ENCODE measurements around the gene TTC5. TPM values are rescaled to one million over a fixed set of nuclear protein-coding genes. Genes with fewer than 3 reads are reported as not detected.

TTC5 gene
- total RNA-seq, 1 experiment from 2014 or later = 15.9 TPM

DNA sequence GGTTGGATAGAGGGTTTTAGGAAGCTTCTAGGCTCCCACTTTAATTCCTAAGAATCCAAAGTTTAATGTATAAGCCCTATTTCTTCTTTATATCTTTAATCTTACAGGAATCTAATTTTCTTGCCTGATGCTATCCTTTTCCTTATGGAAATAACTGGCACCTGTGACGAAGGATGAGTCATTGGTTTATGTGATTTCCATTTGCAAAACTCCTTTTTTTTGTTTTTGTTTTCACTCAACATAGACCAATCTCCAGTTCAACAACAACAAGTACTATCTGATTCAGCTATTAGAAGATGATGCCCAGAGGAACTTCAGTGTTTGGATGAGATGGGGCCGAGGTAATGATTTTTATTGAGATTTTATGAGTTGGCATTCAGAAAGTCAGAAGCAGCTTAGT lies 44.5 kb upstream of the TTC5 start:
- H3K27ac Mint-ChIP-seq = no peak overlapping the region
- no peak for ATAC-seq
- H3K4me1 Mint-ChIP-seq = no peaks in the 10 kb centered on the region
- POLR2A ChIA-PET = no interaction called here
- TF ChIP-seq FOXK1 (CRISPR knock-in tag; IDR thresholded peaks at IDR 0.05) (no peak), ESRRA (CRISPR knock-in tag; IDR thresholded peaks at IDR 0.05; ENCODE audit: borderline replicate concordance) (no peak), RELA (CRISPR knock-in tag; IDR thresholded peaks at IDR 0.05; ENCODE audit: borderline replicate concordance) (no peak), ZNF317 (CRISPR knock-in tag; IDR thresholded peaks at IDR 0.05; ENCODE audit: borderline replicate concordance, low read depth) (no peak), ZNF263 (CRISPR knock-in tag; IDR thresholded peaks at IDR 0.05; ENCODE audit: low read depth) (no peak)
- TF ChIP-seq, protein P1, sequence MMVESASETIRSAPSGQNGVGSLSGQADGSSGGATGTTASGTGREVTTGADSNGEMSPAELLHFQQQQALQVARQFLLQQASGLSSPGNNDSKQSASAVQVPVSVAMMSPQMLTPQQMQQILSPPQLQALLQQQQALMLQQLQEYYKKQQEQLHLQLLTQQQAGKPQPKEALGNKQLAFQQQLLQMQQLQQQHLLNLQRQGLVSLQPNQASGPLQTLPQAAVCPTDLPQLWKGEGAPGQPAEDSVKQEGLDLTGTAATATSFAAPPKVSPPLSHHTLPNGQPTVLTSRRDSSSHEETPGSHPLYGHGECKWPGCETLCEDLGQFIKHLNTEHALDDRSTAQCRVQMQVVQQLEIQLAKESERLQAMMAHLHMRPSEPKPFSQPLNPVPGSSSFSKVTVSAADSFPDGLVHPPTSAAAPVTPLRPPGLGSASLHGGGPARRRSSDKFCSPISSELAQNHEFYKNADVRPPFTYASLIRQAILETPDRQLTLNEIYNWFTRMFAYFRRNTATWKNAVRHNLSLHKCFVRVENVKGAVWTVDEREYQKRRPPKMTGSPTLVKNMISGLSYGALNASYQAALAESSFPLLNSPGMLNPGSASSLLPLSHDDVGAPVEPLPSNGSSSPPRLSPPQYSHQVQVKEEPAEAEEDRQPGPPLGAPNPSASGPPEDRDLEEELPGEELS (CRISPR knock-in tag; IDR thresholded peaks at IDR 0.05) = no peak
- TF ChIP-seq, protein P2, sequence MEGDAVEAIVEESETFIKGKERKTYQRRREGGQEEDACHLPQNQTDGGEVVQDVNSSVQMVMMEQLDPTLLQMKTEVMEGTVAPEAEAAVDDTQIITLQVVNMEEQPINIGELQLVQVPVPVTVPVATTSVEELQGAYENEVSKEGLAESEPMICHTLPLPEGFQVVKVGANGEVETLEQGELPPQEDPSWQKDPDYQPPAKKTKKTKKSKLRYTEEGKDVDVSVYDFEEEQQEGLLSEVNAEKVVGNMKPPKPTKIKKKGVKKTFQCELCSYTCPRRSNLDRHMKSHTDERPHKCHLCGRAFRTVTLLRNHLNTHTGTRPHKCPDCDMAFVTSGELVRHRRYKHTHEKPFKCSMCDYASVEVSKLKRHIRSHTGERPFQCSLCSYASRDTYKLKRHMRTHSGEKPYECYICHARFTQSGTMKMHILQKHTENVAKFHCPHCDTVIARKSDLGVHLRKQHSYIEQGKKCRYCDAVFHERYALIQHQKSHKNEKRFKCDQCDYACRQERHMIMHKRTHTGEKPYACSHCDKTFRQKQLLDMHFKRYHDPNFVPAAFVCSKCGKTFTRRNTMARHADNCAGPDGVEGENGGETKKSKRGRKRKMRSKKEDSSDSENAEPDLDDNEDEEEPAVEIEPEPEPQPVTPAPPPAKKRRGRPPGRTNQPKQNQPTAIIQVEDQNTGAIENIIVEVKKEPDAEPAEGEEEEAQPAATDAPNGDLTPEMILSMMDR (IDR thresholded peaks at IDR 0.05) = no peak
- TF ChIP-seq, protein P3, sequence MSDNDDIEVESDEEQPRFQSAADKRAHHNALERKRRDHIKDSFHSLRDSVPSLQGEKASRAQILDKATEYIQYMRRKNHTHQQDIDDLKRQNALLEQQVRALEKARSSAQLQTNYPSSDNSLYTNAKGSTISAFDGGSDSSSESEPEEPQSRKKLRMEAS (CRISPR knock-in tag; IDR thresholded peaks at IDR 0.05) = no peak
- TF ChIP-seq, protein P4, sequence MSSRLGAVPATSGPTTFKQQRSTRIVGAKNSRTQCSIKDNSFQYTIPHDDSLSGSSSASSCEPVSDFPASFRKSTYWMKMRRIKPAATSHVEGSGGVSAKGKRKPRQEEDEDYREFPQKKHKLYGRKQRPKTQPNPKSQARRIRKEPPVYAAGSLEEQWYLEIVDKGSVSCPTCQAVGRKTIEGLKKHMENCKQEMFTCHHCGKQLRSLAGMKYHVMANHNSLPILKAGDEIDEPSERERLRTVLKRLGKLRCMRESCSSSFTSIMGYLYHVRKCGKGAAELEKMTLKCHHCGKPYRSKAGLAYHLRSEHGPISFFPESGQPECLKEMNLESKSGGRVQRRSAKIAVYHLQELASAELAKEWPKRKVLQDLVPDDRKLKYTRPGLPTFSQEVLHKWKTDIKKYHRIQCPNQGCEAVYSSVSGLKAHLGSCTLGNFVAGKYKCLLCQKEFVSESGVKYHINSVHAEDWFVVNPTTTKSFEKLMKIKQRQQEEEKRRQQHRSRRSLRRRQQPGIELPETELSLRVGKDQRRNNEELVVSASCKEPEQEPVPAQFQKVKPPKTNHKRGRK (CRISPR knock-in tag; IDR thresholded peaks at IDR 0.05; ENCODE audit: borderline replicate concordance) = no peak
- TF ChIP-seq, protein P5, sequence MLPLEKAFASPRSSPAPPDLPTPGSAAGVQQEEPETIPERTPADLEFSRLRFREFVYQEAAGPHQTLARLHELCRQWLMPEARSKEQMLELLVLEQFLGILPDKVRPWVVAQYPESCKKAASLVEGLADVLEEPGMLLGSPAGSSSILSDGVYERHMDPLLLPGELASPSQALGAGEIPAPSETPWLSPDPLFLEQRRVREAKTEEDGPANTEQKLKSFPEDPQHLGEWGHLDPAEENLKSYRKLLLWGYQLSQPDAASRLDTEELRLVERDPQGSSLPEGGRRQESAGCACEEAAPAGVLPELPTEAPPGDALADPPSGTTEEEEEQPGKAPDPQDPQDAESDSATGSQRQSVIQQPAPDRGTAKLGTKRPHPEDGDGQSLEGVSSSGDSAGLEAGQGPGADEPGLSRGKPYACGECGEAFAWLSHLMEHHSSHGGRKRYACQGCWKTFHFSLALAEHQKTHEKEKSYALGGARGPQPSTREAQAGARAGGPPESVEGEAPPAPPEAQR (CRISPR knock-in tag; IDR thresholded peaks at IDR 0.05) = no peak
- H3K4me3 Mint-ChIP-seq = no peak overlapping the region
- no peaks in the 10 kb centered on the region for H3K27me3 Mint-ChIP-seq (ENCODE audit: low read depth)
- no peak for DNase-seq (ENCODE audit: low spot score)
- H3K9me3 Mint-ChIP-seq = no peaks in the 10 kb centered on the region
- CTCF ChIA-PET = no interaction called here
- H3K36me3 Mint-ChIP-seq = peaks cover 75% of the 10 kb centered on the region

DNA sequence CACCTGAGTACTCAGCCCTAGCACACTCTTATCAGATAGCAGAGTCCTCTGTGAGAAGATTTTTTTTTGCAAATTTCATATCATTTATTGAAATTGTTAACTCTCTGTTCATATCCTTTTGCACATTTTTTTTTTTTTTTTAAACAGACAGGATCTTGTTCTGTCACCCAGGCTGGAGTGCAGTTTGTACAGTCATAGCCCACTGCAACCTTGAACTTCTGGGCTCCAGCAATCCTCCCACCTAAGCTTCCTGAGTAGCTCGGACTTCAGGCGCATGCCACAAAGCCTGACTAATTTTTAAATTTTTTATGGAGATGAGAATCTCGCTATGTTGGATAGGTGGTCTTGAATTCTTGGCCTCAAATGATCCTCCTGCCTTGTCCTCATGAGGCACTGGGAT lies 42.0 kb upstream of the TTC5 start:
- ChIA-PET CTCF (no interaction called here), POLR2A (no interaction called here)

More for the DNA sequence above, 42.0 kb upstream of the TTC5 start:
- ATAC-seq (no peak), DNase-seq (ENCODE audit: low spot score) (no peak)
- H3K9me3 Mint-ChIP-seq = no peaks in the 10 kb centered on the region
- TF ChIP-seq ZNF317 (CRISPR knock-in tag; IDR thresholded peaks at IDR 0.05; ENCODE audit: borderline replicate concordance, low read depth) (no peak), EMX1 (CRISPR knock-in tag; IDR thresholded peaks at IDR 0.05) (no peak), SMAD4 (CRISPR knock-in tag; IDR thresholded peaks at IDR 0.05) (no peak), GTF2I (CRISPR knock-in tag; conservative IDR thresholded peaks at IDR 0.05) (no peak), NR2C2 (CRISPR knock-in tag; IDR thresholded peaks at IDR 0.05) (no peak)
- TF ChIP-seq, protein P6, sequence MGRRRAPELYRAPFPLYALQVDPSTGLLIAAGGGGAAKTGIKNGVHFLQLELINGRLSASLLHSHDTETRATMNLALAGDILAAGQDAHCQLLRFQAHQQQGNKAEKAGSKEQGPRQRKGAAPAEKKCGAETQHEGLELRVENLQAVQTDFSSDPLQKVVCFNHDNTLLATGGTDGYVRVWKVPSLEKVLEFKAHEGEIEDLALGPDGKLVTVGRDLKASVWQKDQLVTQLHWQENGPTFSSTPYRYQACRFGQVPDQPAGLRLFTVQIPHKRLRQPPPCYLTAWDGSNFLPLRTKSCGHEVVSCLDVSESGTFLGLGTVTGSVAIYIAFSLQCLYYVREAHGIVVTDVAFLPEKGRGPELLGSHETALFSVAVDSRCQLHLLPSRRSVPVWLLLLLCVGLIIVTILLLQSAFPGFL (CRISPR knock-in tag; IDR thresholded peaks at IDR 0.05; ENCODE audit: borderline replicate concordance) = no peak
- TF ChIP-seq, protein P3 (CRISPR knock-in tag; IDR thresholded peaks at IDR 0.05) = no peak
- TF ChIP-seq, protein P7, sequence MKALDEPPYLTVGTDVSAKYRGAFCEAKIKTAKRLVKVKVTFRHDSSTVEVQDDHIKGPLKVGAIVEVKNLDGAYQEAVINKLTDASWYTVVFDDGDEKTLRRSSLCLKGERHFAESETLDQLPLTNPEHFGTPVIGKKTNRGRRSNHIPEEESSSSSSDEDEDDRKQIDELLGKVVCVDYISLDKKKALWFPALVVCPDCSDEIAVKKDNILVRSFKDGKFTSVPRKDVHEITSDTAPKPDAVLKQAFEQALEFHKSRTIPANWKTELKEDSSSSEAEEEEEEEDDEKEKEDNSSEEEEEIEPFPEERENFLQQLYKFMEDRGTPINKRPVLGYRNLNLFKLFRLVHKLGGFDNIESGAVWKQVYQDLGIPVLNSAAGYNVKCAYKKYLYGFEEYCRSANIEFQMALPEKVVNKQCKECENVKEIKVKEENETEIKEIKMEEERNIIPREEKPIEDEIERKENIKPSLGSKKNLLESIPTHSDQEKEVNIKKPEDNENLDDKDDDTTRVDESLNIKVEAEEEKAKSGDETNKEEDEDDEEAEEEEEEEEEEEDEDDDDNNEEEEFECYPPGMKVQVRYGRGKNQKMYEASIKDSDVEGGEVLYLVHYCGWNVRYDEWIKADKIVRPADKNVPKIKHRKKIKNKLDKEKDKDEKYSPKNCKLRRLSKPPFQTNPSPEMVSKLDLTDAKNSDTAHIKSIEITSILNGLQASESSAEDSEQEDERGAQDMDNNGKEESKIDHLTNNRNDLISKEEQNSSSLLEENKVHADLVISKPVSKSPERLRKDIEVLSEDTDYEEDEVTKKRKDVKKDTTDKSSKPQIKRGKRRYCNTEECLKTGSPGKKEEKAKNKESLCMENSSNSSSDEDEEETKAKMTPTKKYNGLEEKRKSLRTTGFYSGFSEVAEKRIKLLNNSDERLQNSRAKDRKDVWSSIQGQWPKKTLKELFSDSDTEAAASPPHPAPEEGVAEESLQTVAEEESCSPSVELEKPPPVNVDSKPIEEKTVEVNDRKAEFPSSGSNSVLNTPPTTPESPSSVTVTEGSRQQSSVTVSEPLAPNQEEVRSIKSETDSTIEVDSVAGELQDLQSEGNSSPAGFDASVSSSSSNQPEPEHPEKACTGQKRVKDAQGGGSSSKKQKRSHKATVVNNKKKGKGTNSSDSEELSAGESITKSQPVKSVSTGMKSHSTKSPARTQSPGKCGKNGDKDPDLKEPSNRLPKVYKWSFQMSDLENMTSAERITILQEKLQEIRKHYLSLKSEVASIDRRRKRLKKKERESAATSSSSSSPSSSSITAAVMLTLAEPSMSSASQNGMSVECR (CRISPR knock-in tag; IDR thresholded peaks at IDR 0.05; ENCODE audit: borderline replicate concordance) = no peak
- TF ChIP-seq, protein P8, sequence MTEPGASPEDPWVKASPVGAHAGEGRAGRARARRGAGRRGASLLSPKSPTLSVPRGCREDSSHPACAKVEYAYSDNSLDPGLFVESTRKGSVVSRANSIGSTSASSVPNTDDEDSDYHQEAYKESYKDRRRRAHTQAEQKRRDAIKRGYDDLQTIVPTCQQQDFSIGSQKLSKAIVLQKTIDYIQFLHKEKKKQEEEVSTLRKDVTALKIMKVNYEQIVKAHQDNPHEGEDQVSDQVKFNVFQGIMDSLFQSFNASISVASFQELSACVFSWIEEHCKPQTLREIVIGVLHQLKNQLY (CRISPR knock-in tag; IDR thresholded peaks at IDR 0.05) = no peak
- H3K27ac Mint-ChIP-seq = no peak overlapping the region
- H3K4me3 Mint-ChIP-seq = no peak overlapping the region
- H3K4me1 Mint-ChIP-seq = peaks cover 7% of the 10 kb centered on the region
- peaks cover 58% of the 10 kb centered on the region for H3K36me3 Mint-ChIP-seq
- H3K27me3 Mint-ChIP-seq (ENCODE audit: low read depth) = no peaks in the 10 kb centered on the region

Measured in WTC11 (cell line).